Measurements from ENCODE around the gene FLNB.
"Not testable (repeated sequence)": the region's sequence is repeated elsewhere in the genome, so short reads cannot be mapped to it uniquely, and the experiment has no call there.

Gene FLNB

GRCh38 chr3:57983734-57984518 is 24.3 kb upstream of the FLNB start:
- no peak overlapping the region for H3K27ac ChIP-seq (ENCODE audit: low read length)

GRCh38 chr3:57985176-57985983 is 22.8 kb upstream of the FLNB start:
- Histone ChIP-seq H3K9me3 (ENCODE audit: insufficient read depth, low read depth, low read length) (no peaks in the 10 kb centered on the region), H3K9ac (ENCODE audit: low read depth, low read length) (no peak overlapping the region), H3K4me1 (ENCODE audit: insufficient read depth, low read length) (no peaks in the 10 kb centered on the region), H3K27ac (ENCODE audit: low read length) (no peak overlapping the region), H3K4me3 (ENCODE audit: low read length) (no peak overlapping the region), H3K27me3 (ENCODE audit: insufficient read depth, low read length) (no peaks in the 10 kb centered on the region), H3K36me3 (ENCODE audit: insufficient read depth, low read depth, low read length) (no peaks in the 10 kb centered on the region)

More at GRCh38 chr3:57983734-57984518, 24.3 kb upstream of the FLNB start:
- H3K4me1 ChIP-seq (ENCODE audit: insufficient read depth, low read length) = no peaks in the 10 kb centered on the region
- no peaks in the 10 kb centered on the region for H3K36me3 ChIP-seq (ENCODE audit: insufficient read depth, low read depth, low read length)
- no peaks in the 10 kb centered on the region for H3K27me3 ChIP-seq (ENCODE audit: insufficient read depth, low read length)
- H3K4me3 ChIP-seq (ENCODE audit: low read length) = no peak overlapping the region
- no peaks in the 10 kb centered on the region for H3K9me3 ChIP-seq (ENCODE audit: insufficient read depth, low read depth, low read length)
- H3K9ac ChIP-seq (ENCODE audit: low read depth, low read length) = no peak overlapping the region

- H3K4me3 ChIP-seq (ENCODE audit: low read length) = no peak overlapping the region
- H3K36me3 ChIP-seq (ENCODE audit: insufficient read depth, low read depth, low read length) = no peaks in the 10 kb centered on the region
- no peaks in the 10 kb centered on the region for H3K9me3 ChIP-seq (ENCODE audit: insufficient read depth, low read depth, low read length)
- no peak overlapping the region for H3K27ac ChIP-seq (ENCODE audit: low read length)
- no peaks in the 10 kb centered on the region for H3K27me3 ChIP-seq (ENCODE audit: insufficient read depth, low read length)
- H3K9ac ChIP-seq (ENCODE audit: low read depth, low read length) = no peak overlapping the region
- H3K4me1 ChIP-seq (ENCODE audit: insufficient read depth, low read length) = no peaks in the 10 kb centered on the region
Observed at GRCh38 chr3:57985984-57986246, 22.3 kb upstream of the FLNB start.

GRCh38 chr3:57986261-57986660 is 22.0 kb upstream of the FLNB start:
- Histone ChIP-seq H3K9me3 (ENCODE audit: insufficient read depth, low read depth, low read length) (no peaks in the 10 kb centered on the region), H3K36me3 (ENCODE audit: insufficient read depth, low read depth, low read length) (no peaks in the 10 kb centered on the region), H3K4me3 (ENCODE audit: low read length) (no peak overlapping the region), H3K9ac (ENCODE audit: low read depth, low read length) (no peak overlapping the region), H3K27me3 (ENCODE audit: insufficient read depth, low read length) (no peaks in the 10 kb centered on the region), H3K27ac (ENCODE audit: low read length) (no peak overlapping the region), H3K4me1 (ENCODE audit: insufficient read depth, low read length) (no peaks in the 10 kb centered on the region)

GRCh38 chr3:57989198-57989597 is 19.0 kb upstream of the FLNB start:
- H3K4me3 ChIP-seq (ENCODE audit: low read length); H3K27me3 ChIP-seq (ENCODE audit: insufficient read depth, low read length); H3K9ac ChIP-seq (ENCODE audit: low read depth, low read length); H3K9me3 ChIP-seq (ENCODE audit: insufficient read depth, low read depth, low read length); H3K27ac ChIP-seq (ENCODE audit: low read length); H3K4me1 ChIP-seq (ENCODE audit: insufficient read depth, low read length); H3K36me3 ChIP-seq (ENCODE audit: insufficient read depth, low read depth, low read length): not testable (repeated sequence)

DNA sequence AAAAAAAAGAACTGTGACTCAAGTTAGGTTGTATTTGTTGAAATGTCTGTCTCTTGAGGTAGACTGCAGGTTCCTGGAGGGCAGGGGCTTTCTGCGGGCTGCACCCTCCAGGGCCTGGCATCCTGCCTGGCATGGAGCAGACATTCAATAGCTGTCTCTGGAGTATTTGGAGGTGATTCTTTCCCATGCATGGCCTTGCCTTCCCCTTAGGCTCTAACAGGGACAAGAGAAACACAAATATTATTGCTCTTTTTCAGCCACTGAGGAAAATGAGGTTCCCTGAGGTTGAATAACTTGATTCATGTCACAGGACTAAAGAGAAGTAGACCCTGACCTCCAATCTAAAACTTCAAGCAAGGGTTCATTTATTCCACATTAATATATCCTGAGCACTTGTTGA is 18.6 kb upstream of the FLNB start:
- Histone ChIP-seq H3K4me1 (ENCODE audit: insufficient read depth, low read length) (no peaks in the 10 kb centered on the region), H3K27me3 (ENCODE audit: insufficient read depth, low read length) (no peaks in the 10 kb centered on the region), H3K9me3 (ENCODE audit: insufficient read depth, low read depth, low read length) (no peaks in the 10 kb centered on the region), H3K9ac (ENCODE audit: low read depth, low read length) (no peak overlapping the region), H3K27ac (ENCODE audit: low read length) (no peak overlapping the region), H3K36me3 (ENCODE audit: insufficient read depth, low read depth, low read length) (no peaks in the 10 kb centered on the region), H3K4me3 (ENCODE audit: low read length) (no peak overlapping the region)

- Histone ChIP-seq H3K4me3 (ENCODE audit: low read length) (no peak overlapping the region), H3K27ac (ENCODE audit: low read length) (no peak overlapping the region), H3K9me3 (ENCODE audit: insufficient read depth, low read depth, low read length) (no peaks in the 10 kb centered on the region), H3K9ac (ENCODE audit: low read depth, low read length) (no peak overlapping the region), H3K27me3 (ENCODE audit: insufficient read depth, low read length) (no peaks in the 10 kb centered on the region), H3K4me1 (ENCODE audit: insufficient read depth, low read length) (no peaks in the 10 kb centered on the region), H3K36me3 (ENCODE audit: insufficient read depth, low read depth, low read length) (no peaks in the 10 kb centered on the region)
Observed at GRCh38 chr3:57992452-57993213, 15.6 kb upstream of the FLNB start.

GRCh38 chr3:57998366-57999283 is 9.6 kb upstream of the FLNB start:
- Histone ChIP-seq H3K27ac (ENCODE audit: low read length) (no peak overlapping the region), H3K9ac (ENCODE audit: low read depth, low read length) (no peak overlapping the region), H3K27me3 (ENCODE audit: insufficient read depth, low read length) (no peaks in the 10 kb centered on the region), H3K9me3 (ENCODE audit: insufficient read depth, low read depth, low read length) (no peaks in the 10 kb centered on the region), H3K36me3 (ENCODE audit: insufficient read depth, low read depth, low read length) (no peaks in the 10 kb centered on the region), H3K4me1 (ENCODE audit: insufficient read depth, low read length) (no peaks in the 10 kb centered on the region), H3K4me3 (ENCODE audit: low read length) (no peak overlapping the region)

DNA sequence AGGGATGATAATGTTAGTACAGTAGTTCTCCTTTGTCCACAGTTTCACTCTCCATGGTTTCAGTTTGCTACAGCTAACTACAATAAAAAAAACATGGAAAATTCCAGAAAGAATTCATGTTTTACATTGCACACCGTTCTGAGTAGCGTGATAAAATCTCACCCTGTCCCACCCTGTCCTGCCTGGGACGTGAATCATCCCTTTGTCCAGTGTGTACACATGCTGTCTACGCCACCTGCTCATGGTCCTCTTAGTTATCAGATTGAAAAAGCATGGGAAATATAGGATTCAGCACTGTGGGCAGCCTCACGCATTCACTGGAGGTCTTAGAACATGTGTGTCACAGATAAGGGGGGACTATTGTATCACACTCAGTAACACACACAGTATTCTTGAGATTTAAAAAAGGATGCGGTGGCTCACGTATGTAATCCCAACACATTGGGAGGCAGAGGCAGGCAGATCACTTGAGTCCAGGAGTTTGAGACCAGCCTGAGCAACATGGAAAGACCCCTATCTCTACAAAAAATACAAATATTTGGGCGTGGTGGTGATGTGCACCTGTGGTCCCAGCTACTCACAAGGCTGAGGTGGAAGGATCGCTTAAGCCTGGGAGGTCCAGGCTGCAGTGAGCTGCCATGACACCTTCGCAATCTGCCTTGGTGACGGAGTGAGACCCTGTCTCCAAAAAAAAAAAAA is 8.7 kb upstream of the FLNB start:
- Histone ChIP-seq H3K27ac (ENCODE audit: low read length) (no peak overlapping the region), H3K4me3 (ENCODE audit: low read length) (no peak overlapping the region), H3K27me3 (ENCODE audit: insufficient read depth, low read length) (no peaks in the 10 kb centered on the region), H3K4me1 (ENCODE audit: insufficient read depth, low read length) (no peaks in the 10 kb centered on the region), H3K9ac (ENCODE audit: low read depth, low read length) (no peak overlapping the region), H3K36me3 (ENCODE audit: insufficient read depth, low read depth, low read length) (no peaks in the 10 kb centered on the region), H3K9me3 (ENCODE audit: insufficient read depth, low read depth, low read length) (no peaks in the 10 kb centered on the region)

GRCh38 chr3:58000306-58001085 is 7.7 kb upstream of the FLNB start:
- no peaks in the 10 kb centered on the region for H3K4me1 ChIP-seq (ENCODE audit: insufficient read depth, low read length)
- H3K27ac ChIP-seq (ENCODE audit: low read length) = no peak overlapping the region
- no peak overlapping the region for H3K9ac ChIP-seq (ENCODE audit: low read depth, low read length)
- H3K36me3 ChIP-seq (ENCODE audit: insufficient read depth, low read depth, low read length) = no peaks in the 10 kb centered on the region
- H3K27me3 ChIP-seq (ENCODE audit: insufficient read depth, low read length) = no peaks in the 10 kb centered on the region
- H3K4me3 ChIP-seq (ENCODE audit: low read length) = no peak overlapping the region
- H3K9me3 ChIP-seq (ENCODE audit: insufficient read depth, low read depth, low read length) = no peaks in the 10 kb centered on the region
